Cardiac fibroblast (primary cell): ENCODE results near the gene TMED8.

Experiments
- DNase-seq, 2 donors: peaks; one replicate each; pipeline versions ENCODE4 v3.0.0 to v3.0.0-alpha.2; 2010; ENCODE audit warnings: low read depth in 2 of 2
- H3K4me3 ChIP-seq, 2 donors: replicated peaks in 1 of 2; 1 replicate in 1 of 2; 2 replicates in 1 of 2; pipeline ENCODE4 v1.5.1; 2011; ENCODE audit warnings: low read depth in 2 of 2, low read length in 2 of 2, mild to moderate bottlenecking in 2 of 2, moderate library complexity in 1 of 2
- TF ChIP-seq, protein P1 (sequence below): IDR thresholded peaks from one replicate; pipeline ENCODE4 v1.5.1; 2011; ENCODE audit warnings: low read depth, mild to moderate bottlenecking, low read length, inconsistent platforms

The TMED8 gene

DNA sequence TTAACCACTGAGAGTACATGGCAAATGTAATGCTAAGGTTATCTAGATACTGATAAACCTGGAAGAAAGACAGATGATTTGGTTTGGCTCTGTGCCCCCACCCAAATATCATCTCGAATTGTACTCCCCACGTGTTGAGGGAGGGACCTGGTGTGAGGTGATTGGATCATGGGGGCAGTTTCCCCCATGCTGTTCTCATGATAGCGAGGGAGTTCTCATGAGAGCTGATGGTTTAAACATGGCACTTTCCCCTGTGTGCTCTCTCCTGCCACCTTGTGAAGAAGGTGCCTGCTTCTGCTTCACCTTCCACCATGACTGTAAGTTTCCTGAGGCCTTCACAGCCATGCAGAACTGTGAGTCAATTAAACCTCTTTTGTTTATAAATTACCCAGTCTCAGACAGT lies 32.2 kb upstream of the TMED8 start:
- TF ChIP-seq, protein P1, sequence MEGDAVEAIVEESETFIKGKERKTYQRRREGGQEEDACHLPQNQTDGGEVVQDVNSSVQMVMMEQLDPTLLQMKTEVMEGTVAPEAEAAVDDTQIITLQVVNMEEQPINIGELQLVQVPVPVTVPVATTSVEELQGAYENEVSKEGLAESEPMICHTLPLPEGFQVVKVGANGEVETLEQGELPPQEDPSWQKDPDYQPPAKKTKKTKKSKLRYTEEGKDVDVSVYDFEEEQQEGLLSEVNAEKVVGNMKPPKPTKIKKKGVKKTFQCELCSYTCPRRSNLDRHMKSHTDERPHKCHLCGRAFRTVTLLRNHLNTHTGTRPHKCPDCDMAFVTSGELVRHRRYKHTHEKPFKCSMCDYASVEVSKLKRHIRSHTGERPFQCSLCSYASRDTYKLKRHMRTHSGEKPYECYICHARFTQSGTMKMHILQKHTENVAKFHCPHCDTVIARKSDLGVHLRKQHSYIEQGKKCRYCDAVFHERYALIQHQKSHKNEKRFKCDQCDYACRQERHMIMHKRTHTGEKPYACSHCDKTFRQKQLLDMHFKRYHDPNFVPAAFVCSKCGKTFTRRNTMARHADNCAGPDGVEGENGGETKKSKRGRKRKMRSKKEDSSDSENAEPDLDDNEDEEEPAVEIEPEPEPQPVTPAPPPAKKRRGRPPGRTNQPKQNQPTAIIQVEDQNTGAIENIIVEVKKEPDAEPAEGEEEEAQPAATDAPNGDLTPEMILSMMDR, result peak; percentile 20
- peak; percentile 16 to 43 for DNase-seq
- H3K4me3 ChIP-seq, result no peak overlapping the region

DNA sequence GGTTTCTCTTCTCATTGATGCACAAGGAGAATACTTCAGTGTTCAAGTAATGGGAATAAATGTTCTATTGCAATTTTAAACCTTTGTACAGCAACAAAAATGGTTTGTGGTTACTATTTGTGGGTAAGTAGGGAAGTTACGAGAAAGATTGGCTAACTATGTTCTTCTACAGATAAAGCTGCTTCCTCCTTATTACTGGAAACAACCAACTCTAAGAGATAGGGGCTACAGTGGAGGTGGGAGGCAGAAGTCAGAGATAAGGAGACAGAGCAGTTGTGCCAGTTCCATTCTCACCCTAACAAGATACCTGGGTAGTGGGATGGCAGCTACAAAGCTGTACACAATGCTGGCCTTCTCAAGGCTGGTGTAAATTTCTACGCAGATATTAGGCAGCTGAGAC lies 30.3 kb upstream of the TMED8 start:
- TF ChIP-seq, protein P1, result no peak
- no peak overlapping the region for H3K4me3 ChIP-seq
- DNase-seq, result peak; percentile 2 to 64

DNA sequence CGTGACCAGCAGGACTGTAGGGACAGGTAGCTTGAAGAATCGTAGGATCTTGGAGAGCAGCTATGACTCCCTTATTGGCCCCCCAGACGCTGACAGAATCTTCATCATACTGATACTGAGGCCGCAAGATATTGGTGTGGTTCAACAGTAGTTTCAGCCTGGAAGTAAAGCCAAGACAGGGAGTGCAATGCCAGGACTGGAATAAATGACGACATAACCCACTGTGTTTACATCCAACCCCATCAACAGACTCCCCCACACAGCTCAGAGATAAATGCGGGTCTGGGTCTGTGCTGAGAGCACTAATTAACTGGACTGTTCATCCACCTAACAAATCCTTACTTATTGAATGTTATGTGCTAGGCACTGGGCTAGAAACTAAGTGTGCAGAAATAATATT lies 29.8 kb upstream of the TMED8 start:
- TF ChIP-seq, protein P1, result no peak
- no peak overlapping the region for H3K4me3 ChIP-seq
- DNase-seq, result peak; percentile 15 to 88

DNA sequence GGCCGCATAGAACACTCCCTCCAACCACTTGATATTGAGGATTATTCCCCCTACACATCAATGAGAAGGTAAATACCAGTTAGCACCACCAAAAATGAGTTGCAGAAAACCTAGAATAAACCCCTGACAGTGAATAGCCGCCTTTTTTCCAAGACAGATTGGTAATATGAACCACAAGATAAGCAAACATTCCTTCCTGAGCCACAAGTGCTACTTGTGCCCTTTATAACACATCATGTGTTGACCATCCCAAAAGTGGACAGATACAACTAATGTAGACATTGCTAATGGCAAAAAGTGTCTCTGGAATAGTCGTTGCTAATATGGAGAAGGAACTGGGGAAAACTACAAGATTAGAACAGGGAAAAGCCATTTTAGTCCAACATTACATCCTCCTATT lies 29.2 kb upstream of the TMED8 start:
- no peak overlapping the region for H3K4me3 ChIP-seq
- DNase-seq, result peak in 1 of 2 donors; percentile 34

DNA sequence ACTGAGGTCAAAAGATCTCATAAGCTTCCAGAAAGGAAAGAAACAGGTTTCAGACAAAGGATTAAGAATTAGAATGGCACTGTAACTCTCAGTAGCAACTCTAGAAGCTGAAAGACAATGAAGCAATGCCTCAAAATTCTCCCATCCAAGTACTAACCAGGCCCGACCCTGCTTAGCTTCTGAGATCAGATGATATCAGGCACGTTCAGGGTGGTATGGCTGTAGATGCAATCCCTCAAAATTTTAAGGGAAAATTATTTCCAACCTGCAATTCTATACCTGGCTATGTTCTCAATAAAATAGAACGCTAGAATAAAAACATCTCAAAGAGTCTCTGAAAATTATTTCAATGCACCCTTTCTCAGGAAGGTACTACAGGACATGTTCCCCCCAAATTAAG lies 26.9 kb upstream of the TMED8 start:
- no peak overlapping the region for H3K4me3 ChIP-seq
- no peak for DNase-seq
- TF ChIP-seq, protein P1, result no peak

More for the DNA sequence above, 29.2 kb upstream of the TMED8 start:
- TF ChIP-seq, protein P1, result no peak

DNA sequence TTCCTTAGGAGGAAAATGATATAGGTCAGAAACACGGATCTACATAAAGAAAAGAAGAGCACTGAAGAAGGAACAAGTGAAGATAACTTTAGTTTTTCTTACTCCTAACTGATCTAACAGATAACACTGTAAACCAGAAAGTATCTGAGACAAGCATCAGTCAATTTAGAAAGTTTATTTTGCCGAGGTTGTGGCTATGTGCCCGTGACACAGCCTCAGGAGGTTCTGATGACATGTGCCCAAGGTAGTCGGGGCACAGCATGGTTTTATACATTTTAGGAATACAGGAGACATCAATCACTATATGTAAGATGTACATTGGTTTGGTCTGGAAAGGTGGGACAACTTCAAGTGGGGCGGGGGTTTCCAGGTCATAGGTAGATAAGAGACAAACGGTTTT lies 23.3 kb upstream of the TMED8 start:
- TF ChIP-seq, protein P1, result no peak
- no peak for DNase-seq
- H3K4me3 ChIP-seq, result no peak overlapping the region

DNA sequence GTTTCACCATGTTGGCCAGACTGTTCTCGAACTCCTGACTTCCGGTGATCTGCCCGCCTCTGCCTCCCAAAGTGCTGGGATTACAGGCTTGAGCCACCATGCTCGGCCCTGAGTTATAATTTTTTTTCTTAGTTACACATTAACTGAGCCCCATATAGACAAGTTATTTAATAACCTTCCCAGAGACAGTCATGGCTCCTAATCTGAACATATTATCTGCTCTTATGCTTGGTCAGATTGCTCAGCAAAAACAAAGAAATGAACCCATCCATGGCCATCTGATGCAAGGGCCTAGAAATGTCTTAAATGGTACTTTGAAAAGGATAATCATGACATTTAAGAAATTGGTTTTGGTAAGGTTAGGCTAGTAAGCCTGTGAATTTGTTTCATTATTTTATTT lies 13.3 kb upstream of the TMED8 start:
- DNase-seq, result no peak
- TF ChIP-seq, protein P1, result no peak
- no peak overlapping the region for H3K4me3 ChIP-seq
